ENCODE results near the gene ANXA5.

DNA sequence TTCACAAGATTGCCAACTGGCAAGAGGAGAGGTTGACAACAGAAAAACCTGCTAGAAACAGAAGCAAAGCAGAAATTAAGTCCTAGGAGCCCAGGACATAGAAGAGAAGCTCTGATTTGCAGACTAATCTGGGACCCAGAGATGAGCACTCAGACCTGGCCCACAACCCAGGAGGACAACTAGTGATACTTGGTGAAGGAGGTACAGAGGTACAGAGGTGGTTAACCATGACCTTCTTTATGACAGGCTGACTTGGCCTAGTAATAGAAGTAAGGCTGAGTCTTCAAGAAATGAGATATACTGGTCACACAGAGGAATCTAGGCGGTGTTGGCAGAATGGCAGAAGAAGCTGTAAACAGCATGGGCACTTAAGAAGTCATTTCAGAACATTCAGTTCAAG, 43.6 kb downstream of the ANXA5 start:
- TF ChIP-seq, protein P1, sequence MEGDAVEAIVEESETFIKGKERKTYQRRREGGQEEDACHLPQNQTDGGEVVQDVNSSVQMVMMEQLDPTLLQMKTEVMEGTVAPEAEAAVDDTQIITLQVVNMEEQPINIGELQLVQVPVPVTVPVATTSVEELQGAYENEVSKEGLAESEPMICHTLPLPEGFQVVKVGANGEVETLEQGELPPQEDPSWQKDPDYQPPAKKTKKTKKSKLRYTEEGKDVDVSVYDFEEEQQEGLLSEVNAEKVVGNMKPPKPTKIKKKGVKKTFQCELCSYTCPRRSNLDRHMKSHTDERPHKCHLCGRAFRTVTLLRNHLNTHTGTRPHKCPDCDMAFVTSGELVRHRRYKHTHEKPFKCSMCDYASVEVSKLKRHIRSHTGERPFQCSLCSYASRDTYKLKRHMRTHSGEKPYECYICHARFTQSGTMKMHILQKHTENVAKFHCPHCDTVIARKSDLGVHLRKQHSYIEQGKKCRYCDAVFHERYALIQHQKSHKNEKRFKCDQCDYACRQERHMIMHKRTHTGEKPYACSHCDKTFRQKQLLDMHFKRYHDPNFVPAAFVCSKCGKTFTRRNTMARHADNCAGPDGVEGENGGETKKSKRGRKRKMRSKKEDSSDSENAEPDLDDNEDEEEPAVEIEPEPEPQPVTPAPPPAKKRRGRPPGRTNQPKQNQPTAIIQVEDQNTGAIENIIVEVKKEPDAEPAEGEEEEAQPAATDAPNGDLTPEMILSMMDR (IDR thresholded peaks at IDR 0.05; ENCODE audit: insufficient read depth, low read length): no peak
- no peak for TF ChIP-seq POLR2AphosphoS5 (IDR thresholded peaks at IDR 0.05; ENCODE audit: low read depth)
- TF ChIP-seq, protein P2, sequence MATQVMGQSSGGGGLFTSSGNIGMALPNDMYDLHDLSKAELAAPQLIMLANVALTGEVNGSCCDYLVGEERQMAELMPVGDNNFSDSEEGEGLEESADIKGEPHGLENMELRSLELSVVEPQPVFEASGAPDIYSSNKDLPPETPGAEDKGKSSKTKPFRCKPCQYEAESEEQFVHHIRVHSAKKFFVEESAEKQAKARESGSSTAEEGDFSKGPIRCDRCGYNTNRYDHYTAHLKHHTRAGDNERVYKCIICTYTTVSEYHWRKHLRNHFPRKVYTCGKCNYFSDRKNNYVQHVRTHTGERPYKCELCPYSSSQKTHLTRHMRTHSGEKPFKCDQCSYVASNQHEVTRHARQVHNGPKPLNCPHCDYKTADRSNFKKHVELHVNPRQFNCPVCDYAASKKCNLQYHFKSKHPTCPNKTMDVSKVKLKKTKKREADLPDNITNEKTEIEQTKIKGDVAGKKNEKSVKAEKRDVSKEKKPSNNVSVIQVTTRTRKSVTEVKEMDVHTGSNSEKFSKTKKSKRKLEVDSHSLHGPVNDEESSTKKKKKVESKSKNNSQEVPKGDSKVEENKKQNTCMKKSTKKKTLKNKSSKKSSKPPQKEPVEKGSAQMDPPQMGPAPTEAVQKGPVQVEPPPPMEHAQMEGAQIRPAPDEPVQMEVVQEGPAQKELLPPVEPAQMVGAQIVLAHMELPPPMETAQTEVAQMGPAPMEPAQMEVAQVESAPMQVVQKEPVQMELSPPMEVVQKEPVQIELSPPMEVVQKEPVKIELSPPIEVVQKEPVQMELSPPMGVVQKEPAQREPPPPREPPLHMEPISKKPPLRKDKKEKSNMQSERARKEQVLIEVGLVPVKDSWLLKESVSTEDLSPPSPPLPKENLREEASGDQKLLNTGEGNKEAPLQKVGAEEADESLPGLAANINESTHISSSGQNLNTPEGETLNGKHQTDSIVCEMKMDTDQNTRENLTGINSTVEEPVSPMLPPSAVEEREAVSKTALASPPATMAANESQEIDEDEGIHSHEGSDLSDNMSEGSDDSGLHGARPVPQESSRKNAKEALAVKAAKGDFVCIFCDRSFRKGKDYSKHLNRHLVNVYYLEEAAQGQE (IDR thresholded peaks at IDR 0.05; ENCODE audit: insufficient replicate concordance, low read depth): no peak
